A673 (cell line): ENCODE measurements around the gene ZNF646. TPM values are rescaled to one million over a fixed set of nuclear protein-coding genes. Genes with fewer than 3 reads are reported as not detected.

Source experiments
- BruUV-seq: library from RNA; stranded (reverse); fragments of 400-500 nt; replicated peaks from 2 replicates; lab custom pipeline; 2021; lab: Mats Ljungman, UMichigan
- CTCF ChIA-PET: fragments of 300-600 bp; sonication (Branson Sonifier 250); formaldehyde crosslinking; loops from one replicate; lab custom pipeline; 2022; ENCODE audit warnings: antibody characterized with exemption; lab: Charles Lee
- POLR2A ChIA-PET: fragments of 300-600 bp; sonication (Branson Sonifier 250); formaldehyde crosslinking; loops from one replicate; lab custom pipeline; 2022; ENCODE audit warnings: antibody characterized with exemption; ENCODE audit not compliant: low non-redundant PET; lab: Charles Lee
- DNase-seq: peaks from one replicate; pipeline ENCODE4 v3.0.0-alpha.2; 2015; ENCODE audit warnings: low spot score
- H3K27ac ChIP-seq: fragments of 200-600 bp; sonication (generic); 2 replicates; pipeline ENCODE4 v1.5.1; 2016; ENCODE audit warnings: mixed run types, low read depth, mild to moderate bottlenecking, mixed read lengths, antibody characterized with exemption, low read length; ENCODE audit not compliant: poor library complexity, severe bottlenecking
- H3K27me3 ChIP-seq: fragments of 200-600 bp; sonication (generic); replicated peaks from 2 replicates; pipeline ENCODE4 v1.6.1; 2017; ENCODE audit warnings: mixed run types, low read depth, mild to moderate bottlenecking, mixed read lengths, antibody characterized with exemption, low read length; ENCODE audit not compliant: insufficient read depth, poor library complexity
- H3K36me3 ChIP-seq: fragments of 200-600 bp; sonication (generic); 2 replicates; pipeline ENCODE4 v1.6.1; 2016; ENCODE audit warnings: mixed run types, mild to moderate bottlenecking, mixed read lengths, antibody characterized with exemption, low read length; ENCODE audit not compliant: insufficient read depth, poor library complexity, severe bottlenecking
- H3K4me1 ChIP-seq: fragments of 200-600 bp; sonication (generic); 2 replicates; pipeline ENCODE4 v1.6.1; 2017; ENCODE audit warnings: mixed run types, mild to moderate bottlenecking, mixed read lengths, antibody characterized with exemption, low read length; ENCODE audit not compliant: insufficient read depth, poor library complexity, severe bottlenecking
- H3K4me3 ChIP-seq: fragments of 200-600 bp; sonication (generic); 2 replicates; pipeline ENCODE4 v1.5.1; 2016; ENCODE audit warnings: low read depth, mixed run types, mild to moderate bottlenecking, mixed read lengths, low read length; ENCODE audit not compliant: poor library complexity, severe bottlenecking
- H3K9me3 ChIP-seq: fragments of 200-600 bp; sonication (generic); 2 replicates; pipeline ENCODE4 v1.6.1; 2016; ENCODE audit warnings: mixed run types, low read depth, mild to moderate bottlenecking, mixed read lengths, antibody characterized with exemption, low read length; ENCODE audit not compliant: poor library complexity, severe bottlenecking
- EZH2 ChIP-seq: fragments of 200-600 bp; sonication (generic); IDR thresholded peaks from 2 replicates; pipeline ENCODE4 v1.6.1; 2017; ENCODE audit warnings: borderline replicate concordance, low read depth, mild to moderate bottlenecking, mixed read lengths, antibody characterized with exemption, low read length; ENCODE audit not compliant: poor library complexity, severe bottlenecking
- intact Hi-C: fragments of 100-400 bp; cut with micrococcal nuclease; formaldehyde crosslinking; loops from one replicate; pipeline ENCODE4 v1.10.0; 2022; ENCODE audit not compliant: unreplicated experiment
- total RNA-seq: library from RNA; stranded (reverse); gene quantifications from 2 replicates; pipeline ENCODE4 v1.2.3, GENCODE V29; 2021
- TF ChIP-seq, protein P1 (sequence below): fragments of 300-800, 200-600 bp; sonication (generic); conservative IDR thresholded peaks from 2 replicates; pipeline ENCODE4 v1.5.1; 2017; ENCODE audit warnings: low read depth, mild to moderate bottlenecking, antibody characterized with exemption, low read length, moderate library complexity, mixed read lengths

The ZNF646 gene
- total RNA-seq, 1 experiment from 2014 or later = 26.6 TPM

- ChIA-PET CTCF (no interaction called here), POLR2A (no interaction called here)
- Histone ChIP-seq H3K27ac (no peak overlapping the region), H3K4me1 (peaks cover 6% of the 10 kb centered on the region), H3K4me3 (no peak overlapping the region), H3K27me3 (no peaks in the 10 kb centered on the region), H3K36me3 (peaks cover 46% of the 10 kb centered on the region), H3K9me3 (no peaks in the 10 kb centered on the region)
- intact Hi-C loops = no loop called here
- no TSS peak for BruUV-seq
- no peak for DNase-seq
- no peak for TF ChIP-seq EZH2
- TF ChIP-seq, protein P1, sequence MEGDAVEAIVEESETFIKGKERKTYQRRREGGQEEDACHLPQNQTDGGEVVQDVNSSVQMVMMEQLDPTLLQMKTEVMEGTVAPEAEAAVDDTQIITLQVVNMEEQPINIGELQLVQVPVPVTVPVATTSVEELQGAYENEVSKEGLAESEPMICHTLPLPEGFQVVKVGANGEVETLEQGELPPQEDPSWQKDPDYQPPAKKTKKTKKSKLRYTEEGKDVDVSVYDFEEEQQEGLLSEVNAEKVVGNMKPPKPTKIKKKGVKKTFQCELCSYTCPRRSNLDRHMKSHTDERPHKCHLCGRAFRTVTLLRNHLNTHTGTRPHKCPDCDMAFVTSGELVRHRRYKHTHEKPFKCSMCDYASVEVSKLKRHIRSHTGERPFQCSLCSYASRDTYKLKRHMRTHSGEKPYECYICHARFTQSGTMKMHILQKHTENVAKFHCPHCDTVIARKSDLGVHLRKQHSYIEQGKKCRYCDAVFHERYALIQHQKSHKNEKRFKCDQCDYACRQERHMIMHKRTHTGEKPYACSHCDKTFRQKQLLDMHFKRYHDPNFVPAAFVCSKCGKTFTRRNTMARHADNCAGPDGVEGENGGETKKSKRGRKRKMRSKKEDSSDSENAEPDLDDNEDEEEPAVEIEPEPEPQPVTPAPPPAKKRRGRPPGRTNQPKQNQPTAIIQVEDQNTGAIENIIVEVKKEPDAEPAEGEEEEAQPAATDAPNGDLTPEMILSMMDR = no peak
These were observed 45.9 kb downstream of the ZNF646 start for GRCh38 chr16:31120129-31120528.

DNA sequence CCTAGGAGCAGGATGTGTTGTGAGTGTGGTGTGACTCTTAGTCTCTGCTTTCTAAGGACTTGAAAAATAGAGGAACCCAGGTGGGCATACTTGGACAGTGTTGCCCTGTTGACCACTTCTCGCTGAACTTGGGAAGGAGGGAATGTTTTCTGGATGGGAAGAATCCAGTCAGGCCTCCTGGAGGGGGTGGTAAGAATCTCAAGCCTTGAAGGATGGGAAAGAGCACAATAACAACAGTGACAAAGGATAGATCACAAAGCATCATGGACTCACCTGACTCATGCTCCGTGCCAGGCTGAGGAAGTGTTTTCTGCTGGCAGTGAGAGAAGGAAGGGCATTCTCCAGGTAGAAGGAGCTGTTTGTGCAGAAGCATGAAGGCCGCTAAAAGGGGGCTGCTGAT is 51.6 kb downstream of the ZNF646 start:
- intact Hi-C loops = no loop called here
- DNase-seq = no peak
- ChIA-PET POLR2A (no interaction called here), CTCF (no interaction called here)
- H3K4me3 ChIP-seq = no peak overlapping the region
- TF ChIP-seq, protein P1 = no peak
- no peak for TF ChIP-seq EZH2
- no TSS peak for BruUV-seq
- no peaks in the 10 kb centered on the region for H3K9me3 ChIP-seq
- H3K27me3 ChIP-seq = no peaks in the 10 kb centered on the region
- no peak overlapping the region for H3K27ac ChIP-seq
- H3K36me3 ChIP-seq = peaks cover 27% of the 10 kb centered on the region
- no peaks in the 10 kb centered on the region for H3K4me1 ChIP-seq

GRCh38 chr16:31127182-31127581 is 53.0 kb downstream of the ZNF646 start:
- no peaks in the 10 kb centered on the region for H3K27me3 ChIP-seq
- intact Hi-C loops = no loop called here
- H3K27ac ChIP-seq = no peak overlapping the region
- BruUV-seq = no TSS peak
- H3K9me3 ChIP-seq = no peaks in the 10 kb centered on the region
- H3K4me1 ChIP-seq = no peaks in the 10 kb centered on the region
- TF ChIP-seq EZH2 = no peak
- TF ChIP-seq, protein P1 = no peak
- CTCF ChIA-PET = no interaction called here
- peaks cover 20% of the 10 kb centered on the region for H3K36me3 ChIP-seq
- H3K4me3 ChIP-seq = no peak overlapping the region
- DNase-seq = no peak
- POLR2A ChIA-PET = no interaction called here
